HG03135 (cell line): ENCODE measurements around the gene AGBL5.
A peak's percentile ranks its signal among the peaks of the same experiment; 100 is the strongest.

Source experiments
- ATAC-seq: cut with Tn5 transposase; IDR thresholded peaks from one replicate; pipeline ENCODE4 v1.9.1; 2021; ENCODE audit warnings: mild to moderate bottlenecking, moderate library complexity; ENCODE audit not compliant: unreplicated experiment

Gene AGBL5

DNA sequence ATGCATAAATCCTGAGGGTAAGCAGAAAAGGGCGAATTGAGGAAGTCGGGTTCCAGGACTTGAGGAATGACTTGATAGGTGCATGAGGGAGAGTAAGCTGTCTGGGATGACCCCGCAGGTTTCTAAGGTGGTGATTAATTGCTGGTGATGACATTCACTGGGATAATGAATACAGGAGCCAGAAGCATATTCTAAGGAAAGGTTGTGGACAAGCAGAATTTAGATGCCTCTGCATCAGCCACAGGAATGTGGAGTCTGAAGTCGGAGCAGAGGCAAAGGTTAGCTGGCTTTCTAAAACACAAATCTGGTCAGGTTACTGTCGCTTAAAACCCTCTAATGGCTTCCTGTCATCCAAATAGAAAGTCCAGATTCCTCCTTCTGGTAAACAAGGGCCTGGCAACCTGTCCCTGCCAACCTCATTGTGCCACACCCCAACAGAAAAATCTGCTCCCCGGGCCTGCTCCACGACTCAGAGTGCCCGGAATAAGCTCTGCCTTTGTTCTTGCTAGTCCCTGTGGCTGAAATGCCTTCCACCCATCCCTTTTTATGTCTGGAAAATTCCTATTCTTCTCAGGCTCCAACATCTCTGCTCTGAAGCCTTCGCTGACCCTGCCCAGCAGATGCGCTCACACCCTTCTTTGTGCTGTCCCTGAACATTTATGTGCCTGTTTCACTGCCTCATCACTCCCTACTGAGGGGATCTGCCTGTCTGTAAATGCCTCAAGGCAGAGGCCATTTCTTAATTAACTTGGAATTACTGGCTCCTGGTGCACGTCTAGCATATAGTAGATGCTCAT is 30.0 kb upstream of the AGBL5 start:
- no peak for ATAC-seq

DNA sequence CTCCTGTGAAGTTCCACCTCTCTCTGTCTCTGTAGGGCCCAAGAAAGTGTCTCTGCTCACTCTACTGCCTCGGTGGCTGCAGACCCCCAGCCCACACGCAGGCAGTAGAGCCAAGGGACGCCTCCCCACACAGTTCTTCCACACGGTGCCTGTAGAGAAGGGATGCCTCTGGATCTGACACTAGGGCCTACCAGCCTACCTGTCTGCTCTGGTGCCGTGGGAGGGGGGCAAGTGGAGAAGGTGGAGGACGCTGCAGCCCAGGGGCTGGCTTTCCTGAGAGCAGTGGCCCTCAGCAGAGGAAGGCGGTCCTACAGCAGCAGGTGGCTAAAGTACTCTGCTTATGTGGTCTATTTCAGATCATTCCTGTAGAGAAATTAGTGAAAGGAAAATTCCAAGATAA is 27.7 kb upstream of the AGBL5 start:
- ATAC-seq: no peak

DNA sequence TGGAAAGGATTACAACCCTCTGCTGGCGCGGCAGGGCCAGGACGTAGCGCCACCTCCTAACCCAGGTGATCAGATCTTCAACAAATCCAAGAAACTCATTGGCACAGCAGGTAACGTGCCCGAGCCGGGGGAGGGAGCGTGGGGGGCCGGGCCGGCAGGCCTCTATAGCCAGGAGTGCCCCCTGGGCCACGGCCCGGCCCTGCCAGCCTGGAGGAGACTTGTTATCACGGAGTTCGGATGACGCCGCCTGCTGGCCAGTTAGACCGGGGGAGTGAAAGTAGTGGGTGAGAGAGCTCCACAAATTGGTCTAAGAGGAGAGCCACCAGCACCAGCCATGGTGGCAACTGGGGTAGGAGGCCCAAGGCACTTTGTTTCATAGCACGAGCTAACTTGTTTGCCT is 27.3 kb upstream of the AGBL5 start:
- ATAC-seq: no peak

DNA sequence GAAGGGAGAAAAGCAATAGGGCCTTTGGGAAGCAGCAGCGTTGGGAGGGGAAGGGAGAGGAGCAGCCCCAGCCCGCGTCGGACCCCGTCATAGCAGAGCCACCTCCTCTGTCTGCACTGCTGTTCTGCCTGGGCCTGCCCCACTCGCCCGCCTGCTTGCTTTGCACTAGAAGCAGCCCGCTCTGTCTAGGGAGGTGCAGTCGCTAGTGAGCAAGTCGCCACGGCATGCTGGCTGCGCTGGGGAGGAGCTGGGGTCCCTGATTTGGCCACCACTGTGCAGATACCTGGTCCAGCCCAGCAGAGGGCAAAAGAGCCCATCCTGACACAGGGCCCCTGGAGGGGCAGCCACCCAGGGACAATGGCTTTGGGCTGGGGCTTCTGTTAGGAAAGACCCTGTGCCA is 26.7 kb upstream of the AGBL5 start:
- ATAC-seq: no peak

DNA sequence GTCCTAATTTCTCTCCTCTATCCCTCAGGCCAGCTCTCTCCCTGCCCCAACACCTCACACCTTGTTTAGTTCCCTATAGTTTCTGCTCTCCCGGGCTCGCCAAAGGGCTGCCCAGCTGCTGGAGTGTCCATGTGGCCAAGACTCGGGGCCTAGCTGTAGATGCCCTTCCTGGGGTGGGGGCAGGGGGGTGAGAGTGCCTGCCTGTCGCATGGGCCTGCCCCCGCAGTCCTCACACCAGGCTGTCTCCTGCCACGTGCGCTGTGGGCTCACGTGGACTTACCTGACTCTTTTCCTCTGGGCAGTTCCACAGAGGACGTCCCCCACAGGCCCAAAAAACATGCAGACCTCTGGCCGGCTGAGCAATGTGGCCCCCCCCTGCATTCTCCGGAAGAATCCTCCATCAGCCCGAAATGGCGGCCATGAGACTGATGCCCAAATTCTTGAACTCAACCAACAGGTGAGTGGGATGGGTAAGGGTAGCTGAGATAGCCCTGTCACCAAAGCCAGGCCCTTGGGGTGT is 26.1 kb upstream of the AGBL5 start:
- ATAC-seq: no peak

DNA sequence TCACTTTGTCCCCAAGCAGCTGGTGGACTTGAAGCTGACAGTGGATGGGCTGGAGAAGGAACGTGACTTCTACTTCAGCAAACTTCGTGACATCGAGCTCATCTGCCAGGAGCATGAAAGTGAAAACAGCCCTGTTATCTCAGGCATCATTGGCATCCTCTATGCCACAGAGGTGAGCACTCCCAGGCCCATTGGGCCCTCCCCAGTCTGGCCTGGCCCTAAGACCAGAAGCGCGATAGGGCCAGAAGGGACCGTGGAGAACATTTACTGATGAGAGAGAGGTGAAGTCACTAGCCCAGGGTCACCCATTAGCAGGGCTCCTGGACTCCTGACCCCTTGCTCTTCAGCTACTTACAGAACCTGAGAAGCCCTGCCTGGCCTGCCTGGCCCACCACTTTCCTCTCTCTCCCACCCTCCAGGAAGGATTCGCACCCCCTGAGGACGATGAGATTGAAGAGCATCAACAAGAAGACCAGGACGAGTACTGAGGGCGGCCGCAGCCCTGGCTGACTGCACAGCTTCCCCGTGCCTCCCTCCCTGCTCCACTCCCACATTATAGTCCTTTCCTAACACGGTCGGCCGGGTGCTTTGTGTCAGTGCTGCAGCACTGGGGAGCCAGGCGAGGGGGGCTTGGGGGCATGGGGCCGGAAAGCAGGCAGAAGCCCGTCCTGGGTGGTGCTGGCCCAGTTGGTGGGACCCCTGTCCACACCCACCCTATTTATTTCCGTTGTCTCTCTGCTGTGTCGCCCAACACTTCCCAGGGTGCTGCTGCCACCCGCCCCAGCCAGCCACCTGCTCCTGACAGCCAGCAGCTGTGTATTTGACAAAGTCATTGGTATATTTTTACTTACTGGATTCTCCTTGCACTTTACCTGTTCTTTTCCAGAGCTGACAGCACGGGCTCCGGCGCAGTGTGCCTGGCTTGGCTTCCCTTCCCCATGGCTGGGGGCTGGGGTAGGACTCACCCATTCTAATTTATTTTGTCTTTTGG is 25.3 kb upstream of the AGBL5 start:
- no peak for ATAC-seq

DNA sequence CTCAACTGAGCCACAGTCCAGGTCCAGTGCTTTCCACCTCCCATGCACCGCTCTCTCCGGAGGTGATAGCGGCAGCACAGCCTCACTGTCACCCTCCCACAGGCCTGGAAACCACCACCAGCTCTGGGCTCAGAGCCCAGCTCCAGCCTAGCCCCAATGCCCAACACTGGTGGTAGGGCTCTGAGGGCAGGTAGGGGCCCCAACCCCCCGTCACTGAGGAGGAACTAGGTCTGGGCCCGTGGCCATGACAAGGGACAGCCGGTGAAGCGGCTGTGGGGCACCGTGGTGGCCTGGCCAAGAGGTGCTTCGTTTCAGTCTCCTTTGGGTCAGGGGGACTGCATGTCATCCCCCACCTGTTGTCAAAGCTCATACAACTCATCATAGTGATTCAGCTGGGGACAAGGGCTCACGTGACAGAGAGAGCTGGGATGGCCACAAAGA is 24.2 kb upstream of the AGBL5 start:
- no peak for ATAC-seq

DNA sequence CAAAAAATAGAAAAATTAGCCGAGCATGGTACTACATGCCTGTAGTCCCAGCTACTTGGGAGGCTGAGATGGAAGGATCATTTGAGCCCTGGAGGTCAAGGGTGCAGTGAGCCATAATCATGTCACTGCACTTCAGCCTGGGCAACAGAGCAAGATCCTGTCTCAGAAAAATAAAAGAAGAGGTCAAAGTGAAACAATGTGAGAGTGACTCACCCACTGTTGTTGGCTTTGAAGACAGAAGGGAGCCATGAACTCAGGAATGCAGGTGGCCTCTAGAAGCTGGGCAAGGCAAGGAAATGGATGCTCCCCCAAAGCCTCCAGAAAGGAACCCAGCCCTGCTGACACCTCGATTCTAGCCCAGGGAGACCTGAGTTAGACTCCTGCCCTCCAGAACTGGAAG is 22.4 kb upstream of the AGBL5 start:
- no peak for ATAC-seq

DNA sequence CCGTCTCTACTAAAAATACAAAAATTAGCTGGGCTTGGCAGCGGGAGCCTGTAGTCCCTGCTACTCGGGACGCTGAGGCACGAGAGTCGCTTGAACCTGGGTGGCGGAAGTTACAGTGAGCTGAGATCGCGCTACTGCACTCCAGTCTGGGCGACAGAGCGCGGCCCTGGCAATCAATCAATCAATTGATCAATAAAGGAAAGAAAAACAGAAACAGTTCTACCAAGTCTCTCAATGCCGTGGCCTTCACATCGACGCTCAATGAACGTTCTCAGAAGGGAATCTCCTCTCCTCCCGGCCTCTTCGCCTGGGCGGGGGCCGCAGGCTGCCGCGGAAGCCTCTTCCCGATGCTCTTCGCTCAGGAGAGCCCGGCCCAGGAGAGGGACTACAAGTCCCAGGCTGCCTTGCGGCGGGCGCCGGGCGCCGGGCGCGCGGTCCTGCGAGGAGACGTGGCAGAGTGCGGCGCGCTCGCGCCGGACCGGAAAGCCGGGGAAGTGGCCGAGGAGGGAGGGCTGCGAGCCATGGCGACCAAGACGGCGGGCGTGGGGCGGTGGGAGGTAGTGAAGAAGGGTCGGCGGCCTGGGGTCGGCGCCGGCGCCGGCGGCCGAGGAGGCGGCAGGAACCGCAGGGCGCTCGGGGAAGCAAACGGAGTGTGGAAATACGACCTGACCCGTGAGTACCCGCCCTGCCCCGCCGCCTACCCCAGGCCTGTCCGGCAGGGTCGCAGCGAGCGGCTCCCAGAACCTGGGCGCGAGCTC is 18.8 kb upstream of the AGBL5 start, which contains the start of gene TMEM214:
Gene TMEM214 (plus strand): TSS at position 471 of the 758 bp plus-strand sequence. CDS start 51 bp downstream, at position 522.
- peak; percentile 86 for ATAC-seq

DNA sequence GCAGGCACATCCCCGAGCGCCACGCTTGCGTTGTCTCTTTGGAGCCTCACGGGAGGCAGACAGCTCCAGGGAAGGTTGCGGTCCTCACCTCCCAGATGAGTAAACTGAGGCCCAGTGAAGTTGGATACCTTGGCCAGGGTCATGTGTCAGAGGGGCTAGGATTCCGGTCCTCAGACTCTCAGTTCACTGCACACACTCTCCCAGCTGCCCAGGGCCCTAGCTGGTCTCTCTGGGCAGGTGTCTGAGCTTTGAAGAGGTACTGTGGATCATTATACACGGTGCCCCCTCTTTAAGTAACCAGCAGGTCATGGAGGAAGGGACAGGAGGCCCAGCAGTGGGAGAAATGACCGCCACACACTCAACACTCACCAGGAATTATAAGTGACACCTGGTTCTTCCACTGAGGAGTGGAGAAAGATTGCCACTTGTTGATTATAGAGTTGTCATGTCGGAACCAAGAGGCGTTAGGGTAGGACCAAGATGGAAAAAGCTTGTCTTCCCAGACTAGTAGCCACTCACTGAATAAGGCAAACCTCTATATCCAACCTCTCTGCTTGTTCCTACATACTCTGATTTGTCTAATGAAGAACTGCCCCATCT is 18.1 kb upstream of the AGBL5 start:
- no peak for ATAC-seq

DNA sequence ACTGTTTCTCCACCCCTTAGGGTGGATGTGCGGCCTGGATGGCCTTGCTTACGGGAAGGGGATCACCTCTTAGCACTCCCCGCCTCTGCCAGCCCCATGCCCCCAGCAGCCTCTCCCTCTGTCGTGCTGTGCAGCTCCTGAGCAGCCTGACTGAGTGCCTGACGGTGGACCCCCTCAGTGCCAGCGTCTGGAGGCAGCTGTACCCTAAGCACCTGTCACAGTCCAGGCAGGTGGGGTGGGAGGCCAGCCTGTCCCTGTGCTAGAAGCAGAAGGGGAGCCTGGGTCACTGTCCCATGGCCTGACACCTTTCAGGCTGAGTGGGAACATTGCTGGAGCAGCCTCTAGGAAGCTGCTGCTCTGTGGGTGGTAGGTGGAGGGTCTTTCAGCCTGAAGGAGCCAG is 13.5 kb upstream of the AGBL5 start:
- no peak for ATAC-seq

DNA sequence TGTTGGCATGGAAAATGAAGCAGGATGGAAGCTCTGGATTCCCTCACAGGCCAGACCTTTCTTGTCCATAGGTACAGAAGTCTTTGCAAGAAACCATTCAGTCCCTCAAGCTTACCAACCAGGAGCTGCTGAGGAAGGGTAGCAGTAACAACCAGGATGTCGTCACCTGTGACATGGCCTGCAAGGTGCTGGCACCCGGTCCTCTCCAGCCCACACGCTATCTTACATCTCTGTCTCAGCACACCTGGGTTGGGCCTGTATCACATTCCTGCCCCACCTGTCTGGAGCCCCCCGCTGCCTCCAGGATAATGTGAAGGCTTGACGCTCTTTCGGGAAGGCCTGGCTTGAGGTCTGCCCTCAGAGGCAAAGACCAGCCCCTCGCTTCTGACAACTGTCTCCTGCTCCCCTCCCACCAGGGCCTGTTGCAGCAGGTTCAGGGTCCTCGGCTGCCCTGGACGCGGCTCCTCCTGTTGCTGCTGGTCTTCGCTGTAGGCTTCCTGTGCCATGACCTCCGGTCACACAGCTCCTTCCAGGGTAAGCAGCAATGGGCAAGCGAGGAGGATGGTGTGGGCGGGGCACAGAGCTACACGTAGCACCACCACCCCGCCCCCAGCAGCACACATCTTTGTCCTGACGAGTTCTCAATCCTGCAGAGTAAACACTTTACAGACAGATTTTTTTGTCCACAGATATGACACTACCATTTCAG is 12.7 kb upstream of the AGBL5 start:
- ATAC-seq: no peak

DNA sequence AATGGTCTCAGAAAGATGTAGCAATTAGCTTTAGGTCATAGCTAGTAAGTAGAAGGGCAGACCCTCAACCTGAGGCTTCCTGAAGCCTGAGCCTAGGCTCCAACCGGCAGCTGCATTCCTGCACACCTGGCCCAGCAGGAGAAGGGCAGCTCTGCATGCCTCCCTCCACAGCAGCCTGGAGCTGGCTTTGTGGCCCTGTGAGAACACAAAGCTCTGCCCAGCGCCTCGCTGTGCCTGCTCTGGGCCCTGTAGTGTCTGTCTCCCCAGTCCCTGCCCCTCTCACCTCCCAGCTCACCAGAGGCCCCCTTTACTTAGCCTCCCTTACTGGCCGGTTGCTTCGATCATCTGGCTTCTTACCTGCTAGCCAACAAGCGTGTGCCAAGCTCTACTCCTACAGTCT is 12.0 kb upstream of the AGBL5 start:
- ATAC-seq: no peak

DNA sequence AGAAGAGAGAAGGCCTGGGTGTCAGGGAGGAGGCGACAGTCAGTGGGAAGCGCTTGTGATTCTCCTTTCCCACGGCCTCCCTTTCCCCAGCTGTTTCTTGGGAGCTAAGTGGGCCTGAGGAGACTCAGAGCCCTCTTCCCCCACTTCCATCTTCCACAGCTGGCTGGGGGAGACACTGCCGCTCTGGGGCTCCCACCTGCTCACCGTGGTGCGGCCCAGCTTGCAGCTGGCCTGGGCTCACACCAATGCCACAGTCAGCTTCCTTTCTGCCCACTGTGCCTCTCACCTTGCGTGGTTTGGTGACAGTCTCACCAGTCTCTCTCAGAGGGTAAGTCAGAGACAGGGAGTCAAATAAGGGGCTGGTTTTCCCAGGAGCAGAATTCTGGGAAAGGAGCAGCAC is 11.6 kb upstream of the AGBL5 start:
- no peak for ATAC-seq

DNA sequence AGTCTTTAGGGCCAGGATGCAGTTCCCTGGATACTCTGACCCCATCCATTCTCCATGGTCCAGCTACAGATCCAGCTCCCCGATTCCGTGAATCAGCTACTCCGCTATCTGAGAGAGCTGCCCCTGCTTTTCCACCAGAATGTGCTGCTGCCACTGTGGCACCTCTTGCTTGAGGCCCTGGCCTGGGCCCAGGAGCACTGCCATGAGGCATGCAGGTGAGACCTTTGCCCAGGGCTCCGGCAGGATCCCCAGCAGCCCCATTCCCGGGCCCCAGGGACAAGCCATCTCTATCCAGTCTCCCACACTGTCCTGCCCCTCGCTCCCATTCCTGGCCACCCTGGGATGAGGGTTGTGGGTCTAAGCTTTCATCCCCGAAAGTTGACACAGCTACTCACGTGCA is 11.2 kb upstream of the AGBL5 start:
- ATAC-seq: no peak

DNA sequence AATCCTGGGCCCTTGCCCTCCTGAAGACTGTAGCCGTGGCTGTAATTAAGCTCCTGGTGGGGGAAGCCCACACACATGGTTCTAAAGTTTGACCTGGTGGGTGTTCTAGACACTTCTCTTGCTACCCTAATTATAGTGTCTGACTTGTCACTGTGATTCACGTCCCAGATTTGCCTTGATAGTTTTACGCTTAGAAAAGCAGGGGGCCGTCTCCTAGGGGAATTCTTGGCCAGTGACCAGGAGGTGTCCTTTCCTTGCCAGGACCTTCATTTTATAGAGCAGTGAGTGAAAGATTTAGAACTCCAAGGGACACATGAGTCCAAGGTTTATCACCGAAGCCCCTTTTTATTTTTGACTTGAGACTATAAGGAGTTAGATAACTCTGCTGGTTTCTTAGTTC is 9.7 kb upstream of the AGBL5 start:
- peak; percentile 24 for ATAC-seq

DNA sequence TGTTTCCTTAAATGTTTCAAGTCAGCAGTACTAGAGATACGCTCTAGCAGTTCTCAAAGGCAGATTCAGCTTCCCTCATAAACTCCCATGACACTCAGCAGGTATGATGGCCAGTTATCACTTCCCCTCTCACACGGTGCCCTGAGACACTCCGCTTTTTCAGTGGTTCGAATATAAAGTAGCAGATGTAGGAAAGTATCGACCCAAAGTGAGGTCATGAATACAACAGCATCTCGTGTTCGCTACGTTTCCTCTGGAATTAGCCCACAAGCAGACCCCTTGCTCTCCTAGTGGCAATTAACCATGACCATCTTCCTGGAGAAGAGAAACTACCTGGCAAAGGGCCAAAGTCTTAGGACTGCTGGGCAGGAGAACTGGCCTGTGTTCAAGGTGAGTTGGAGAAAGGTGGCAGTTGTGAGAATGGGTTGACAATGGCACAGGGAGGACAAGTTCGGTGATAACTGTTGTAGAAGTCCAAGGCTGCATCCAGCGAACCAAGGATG is 9.3 kb upstream of the AGBL5 start:
- peak; percentile 56 for ATAC-seq

DNA sequence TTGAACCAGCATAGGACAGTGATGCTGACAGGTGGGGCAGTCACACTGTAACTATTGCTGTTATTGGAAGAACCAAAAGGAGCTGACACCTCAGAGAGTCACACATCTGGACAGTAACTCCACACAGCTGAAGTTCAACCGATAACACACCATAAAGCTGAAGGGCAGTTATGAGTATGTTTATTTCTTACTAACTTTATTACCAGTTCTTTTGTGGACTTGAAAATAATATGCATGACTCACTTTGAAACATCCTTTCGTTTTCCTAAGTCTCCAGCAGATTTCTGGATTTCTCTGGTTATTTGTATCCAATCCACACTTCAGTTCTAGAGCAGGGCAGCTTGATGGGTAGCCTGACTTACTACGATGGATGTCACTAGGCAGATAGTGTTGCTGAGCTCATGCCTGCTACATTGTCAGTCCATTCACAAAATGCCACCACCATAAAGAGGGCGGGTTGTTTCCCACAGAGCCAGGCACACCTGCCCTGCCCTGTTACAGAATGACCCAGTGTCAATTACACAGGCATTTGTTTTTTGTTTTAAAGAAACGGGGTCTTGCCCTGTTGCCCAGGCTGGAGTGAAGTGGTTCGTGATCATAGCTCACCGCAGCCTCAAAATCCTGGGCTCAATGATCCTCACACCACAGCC is 8.4 kb upstream of the AGBL5 start:
- ATAC-seq: no peak
